Measurements from ENCODE around the gene BRD4. TPM values are rescaled to one million over a fixed set of nuclear protein-coding genes. Genes with fewer than 3 reads are reported as not detected.

The BRD4 gene
- polyA plus RNA-seq, 1 donor from 2014 or later: 3.6 TPM

GRCh38 chr19:15293781-15294491, 38.4 kb downstream of the BRD4 start:
- Histone ChIP-seq H3K9me2 (ENCODE audit: insufficient read depth, low read length) (no peaks in the 10 kb centered on the region), H3K4me2 (ENCODE audit: low read length) (no peak overlapping the region), H3K9ac (ENCODE audit: low read length) (no peak overlapping the region), H3K4me3 (ENCODE audit: low read length) (no peak overlapping the region), H3K36me3 (ENCODE audit: insufficient read depth, low read length) (no peaks in the 10 kb centered on the region), H3K27ac (ENCODE audit: low read length) (no peak overlapping the region), H4K20me1 (ENCODE audit: insufficient read depth) (peaks cover 8% of the 10 kb centered on the region), H3K9me3 (ENCODE audit: low read length) (no peaks in the 10 kb centered on the region), H2AFZ (ENCODE audit: low read depth, low read length) (no peak overlapping the region), H3F3A (ENCODE audit: insufficient read depth, low read length, poor library complexity, severe bottlenecking) (no peaks in the 10 kb centered on the region), H3K27me3 (ENCODE audit: insufficient read depth, low read depth, low read length) (no peaks in the 10 kb centered on the region), H3K79me2 (replicated peaks; ENCODE audit: insufficient read depth, low read length) (peaks cover 93% of the 10 kb centered on the region)
- TF ChIP-seq MXI1 (conservative IDR thresholded peaks at IDR 0.05; ENCODE audit: poor library complexity, severe bottlenecking) (no peak), TAF1 (IDR thresholded peaks at IDR 0.05; ENCODE audit: low read depth) (no peak), EZH2 (IDR thresholded peaks at IDR 0.05; ENCODE audit: borderline replicate concordance, insufficient read depth, low read length, poor library complexity, severe bottlenecking) (no peak), EP300 (conservative IDR thresholded peaks at IDR 0.05; ENCODE audit: poor library complexity, severe bottlenecking) (no peak), RAD21 (conservative IDR thresholded peaks at IDR 0.05) (no peak), SMC3 (conservative IDR thresholded peaks at IDR 0.05; ENCODE audit: poor library complexity) (no peak), POLR2AphosphoS5 (IDR thresholded peaks at IDR 0.05) (no peak), CTCF (IDR thresholded peaks at IDR 0.05; ENCODE audit: poor library complexity, severe bottlenecking) (no peak)
- TF ChIP-seq, protein P1, sequence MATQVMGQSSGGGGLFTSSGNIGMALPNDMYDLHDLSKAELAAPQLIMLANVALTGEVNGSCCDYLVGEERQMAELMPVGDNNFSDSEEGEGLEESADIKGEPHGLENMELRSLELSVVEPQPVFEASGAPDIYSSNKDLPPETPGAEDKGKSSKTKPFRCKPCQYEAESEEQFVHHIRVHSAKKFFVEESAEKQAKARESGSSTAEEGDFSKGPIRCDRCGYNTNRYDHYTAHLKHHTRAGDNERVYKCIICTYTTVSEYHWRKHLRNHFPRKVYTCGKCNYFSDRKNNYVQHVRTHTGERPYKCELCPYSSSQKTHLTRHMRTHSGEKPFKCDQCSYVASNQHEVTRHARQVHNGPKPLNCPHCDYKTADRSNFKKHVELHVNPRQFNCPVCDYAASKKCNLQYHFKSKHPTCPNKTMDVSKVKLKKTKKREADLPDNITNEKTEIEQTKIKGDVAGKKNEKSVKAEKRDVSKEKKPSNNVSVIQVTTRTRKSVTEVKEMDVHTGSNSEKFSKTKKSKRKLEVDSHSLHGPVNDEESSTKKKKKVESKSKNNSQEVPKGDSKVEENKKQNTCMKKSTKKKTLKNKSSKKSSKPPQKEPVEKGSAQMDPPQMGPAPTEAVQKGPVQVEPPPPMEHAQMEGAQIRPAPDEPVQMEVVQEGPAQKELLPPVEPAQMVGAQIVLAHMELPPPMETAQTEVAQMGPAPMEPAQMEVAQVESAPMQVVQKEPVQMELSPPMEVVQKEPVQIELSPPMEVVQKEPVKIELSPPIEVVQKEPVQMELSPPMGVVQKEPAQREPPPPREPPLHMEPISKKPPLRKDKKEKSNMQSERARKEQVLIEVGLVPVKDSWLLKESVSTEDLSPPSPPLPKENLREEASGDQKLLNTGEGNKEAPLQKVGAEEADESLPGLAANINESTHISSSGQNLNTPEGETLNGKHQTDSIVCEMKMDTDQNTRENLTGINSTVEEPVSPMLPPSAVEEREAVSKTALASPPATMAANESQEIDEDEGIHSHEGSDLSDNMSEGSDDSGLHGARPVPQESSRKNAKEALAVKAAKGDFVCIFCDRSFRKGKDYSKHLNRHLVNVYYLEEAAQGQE (IDR thresholded peaks at IDR 0.05; ENCODE audit: borderline replicate concordance): no peak

DNA sequence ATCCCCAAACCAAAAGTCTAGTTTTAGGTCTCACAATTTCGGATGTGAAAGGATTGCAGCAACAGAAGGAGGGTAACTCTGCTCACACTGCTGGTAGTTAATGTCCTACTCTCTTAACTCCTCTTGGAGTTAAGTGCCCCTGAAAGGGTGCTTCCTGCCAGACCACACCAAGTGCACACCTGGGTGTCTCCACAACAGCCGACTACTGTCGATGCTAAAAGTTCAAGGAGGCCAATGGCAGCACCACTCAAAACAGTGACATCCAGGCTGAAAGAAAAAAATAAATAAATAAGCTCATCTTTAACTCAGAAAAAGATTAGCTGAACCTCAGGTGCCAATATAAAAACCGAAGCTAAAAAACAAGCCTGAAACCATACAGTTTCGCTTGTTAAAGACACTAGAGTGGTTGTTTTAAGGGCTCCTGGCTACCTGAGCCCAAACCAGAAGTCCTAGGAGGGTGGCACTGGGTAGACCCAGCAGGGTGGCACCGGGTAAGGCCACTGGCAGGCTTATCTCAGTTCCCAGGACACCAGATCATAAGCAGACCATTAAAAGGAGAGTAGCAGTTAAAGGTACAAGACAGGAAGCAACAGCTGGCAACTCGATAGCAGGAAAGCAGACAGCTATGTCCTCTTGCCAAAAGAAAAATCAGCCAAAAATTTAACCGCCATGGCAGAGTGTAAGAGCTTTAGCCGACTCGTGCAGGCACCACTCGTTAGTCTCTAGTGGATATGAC, 39.3 kb downstream of the BRD4 start:
- H3K27ac ChIP-seq (ENCODE audit: low read length): no peak overlapping the region
- H3K79me2 ChIP-seq (replicated peaks; ENCODE audit: insufficient read depth, low read length): peaks cover 94% of the 10 kb centered on the region
- no peak overlapping the region for H2AFZ ChIP-seq (ENCODE audit: low read depth, low read length)
- H3F3A ChIP-seq (ENCODE audit: insufficient read depth, low read length, poor library complexity, severe bottlenecking): no peaks in the 10 kb centered on the region
- no peak overlapping the region for H3K4me3 ChIP-seq (ENCODE audit: low read length)
- H3K9me3 ChIP-seq (ENCODE audit: low read length): no peaks in the 10 kb centered on the region
- H4K20me1 ChIP-seq (ENCODE audit: insufficient read depth): peaks cover 7% of the 10 kb centered on the region
- no peaks in the 10 kb centered on the region for H3K27me3 ChIP-seq (ENCODE audit: insufficient read depth, low read depth, low read length)
- TF ChIP-seq MXI1 (conservative IDR thresholded peaks at IDR 0.05; ENCODE audit: poor library complexity, severe bottlenecking): no peak
- no peak for TF ChIP-seq POLR2AphosphoS5 (IDR thresholded peaks at IDR 0.05)
- TF ChIP-seq EZH2 (IDR thresholded peaks at IDR 0.05; ENCODE audit: borderline replicate concordance, insufficient read depth, low read length, poor library complexity, severe bottlenecking): no peak
- no peak for TF ChIP-seq EP300 (conservative IDR thresholded peaks at IDR 0.05; ENCODE audit: poor library complexity, severe bottlenecking)
- H3K9ac ChIP-seq (ENCODE audit: low read length): no peak overlapping the region
- H3K4me2 ChIP-seq (ENCODE audit: low read length): no peak overlapping the region
- H3K36me3 ChIP-seq (ENCODE audit: insufficient read depth, low read length): no peaks in the 10 kb centered on the region
- no peaks in the 10 kb centered on the region for H3K9me2 ChIP-seq (ENCODE audit: insufficient read depth, low read length)

Measured in neural cell (in vitro differentiated cells).